ENCODE data around the gene PPIP5K1.

- TF ChIP-seq CTCF (IDR thresholded peaks at IDR 0.05) (no peak), POLR2AphosphoS5 (IDR thresholded peaks at IDR 0.05) (no peak), POLR2A (IDR thresholded peaks at IDR 0.05) (no peak), EP300 (IDR thresholded peaks at IDR 0.05; ENCODE audit: low read depth) (no peak)
These were observed 62.0 kb downstream of the PPIP5K1 start for GRCh38 chr15:43527802-43528541.

Data from transverse colon (tissue), 4 donors.